SK-N-SH (cell line): ENCODE data around the gene IGF1R. TPM values are rescaled to one million over a fixed set of nuclear protein-coding genes. Genes with fewer than 3 reads are reported as not detected.

Experiments
- CTCF ChIA-PET: fragments of 300-600, 350-600 bp; formaldehyde crosslinking; extraction: SDS; loops from one replicate; lab custom pipeline; 2021; lab: Yijun Ruan, JAX
- POLR2A ChIA-PET: fragments of 350-600 bp; sonication (Branson Sonifier 250); formaldehyde crosslinking; extraction: SDS; loops from one replicate; lab custom pipeline; 2020; ENCODE audit warnings: antibody characterized with exemption, inconsistent platforms; lab: Yijun Ruan, JAX
- DNase-seq: peaks from one replicate; pipeline ENCODE4 v3.0.0; 2012
- H2AFZ ChIP-seq: fragments of 200-600 bp; sonication (generic); 2 replicates; pipeline ENCODE4 v1.8.1; 2016; ENCODE audit warnings: antibody characterized with exemption, mild to moderate bottlenecking, low read depth
- H3F3A ChIP-seq: fragments of 200-600 bp; sonication (generic); replicated peaks from 2 replicates; pipeline ENCODE3; 2016; ENCODE audit warnings: antibody characterized with exemption, mild to moderate bottlenecking; ENCODE audit not compliant: insufficient read depth
- H3K27ac ChIP-seq, 2 experiments: fragments of 200-500 bp in 1 of 2; fragments of 200-600 bp in 1 of 2; sonication (Bioruptor generic) in 1 of 2; sonication (generic), shearing (Covaris generic) in 1 of 2; 2 replicates each; pipeline versions ENCODE4 v1.5.1 to v1.6.1; 2014 to 2016; ENCODE audit warnings: low read depth in 2 of 2, inconsistent platforms in 1 of 2, low read length in 1 of 2, mild to moderate bottlenecking in 1 of 2, mixed read lengths in 1 of 2
- H3K27me3 ChIP-seq: fragments of 200-600 bp; sonication (generic), shearing (Covaris generic); 2 replicates; pipeline ENCODE4 v1.6.1; 2016; ENCODE audit warnings: mixed run types; ENCODE audit not compliant: insufficient read depth
- H3K36me3 ChIP-seq, 2 experiments: fragments of 200-500 bp in 1 of 2; fragments of 200-600 bp in 1 of 2; sonication (Bioruptor generic) in 1 of 2; sonication (generic) in 1 of 2; replicated peaks in 1 of 2; 2 replicates each; pipeline versions ENCODE3 to v1.5.1; 2014 to 2016; ENCODE audit warnings: low read length in 1 of 2, mild to moderate bottlenecking in 1 of 2; ENCODE audit not compliant: insufficient read depth in 2 of 2, control insufficient read depth in 1 of 2
- H3K4me1 ChIP-seq, 2 experiments: fragments of 200-500 bp in 1 of 2; fragments of 200-600 bp in 1 of 2; sonication (Bioruptor generic) in 1 of 2; sonication (generic), shearing (Covaris generic) in 1 of 2; 2 replicates each; pipeline versions ENCODE4 v1.5.1 to v1.6.1; 2014 to 2016; ENCODE audit warnings: low read depth in 1 of 2, low read length in 1 of 2, mixed run types in 1 of 2; ENCODE audit not compliant: insufficient read depth in 2 of 2, control insufficient read depth in 1 of 2
- H3K4me2 ChIP-seq: fragments of 200-600 bp; sonication (generic), shearing (Covaris generic); 2 replicates; pipeline ENCODE4 v1.6.1; 2017; ENCODE audit warnings: mixed run types
- H3K4me3 ChIP-seq, 2 experiments: fragments of 200-500 bp in 1 of 2; fragments of 200-600 bp in 1 of 2; sonication (Bioruptor generic) in 1 of 2; sonication (generic), shearing (Covaris generic) in 1 of 2; 2 replicates each; pipeline versions ENCODE4 v1.5.1 to v1.8.1; 2014 to 2016; ENCODE audit warnings: low read depth in 2 of 2, inconsistent platforms in 1 of 2, low read length in 1 of 2, mild to moderate bottlenecking in 1 of 2, mixed read lengths in 1 of 2, moderate library complexity in 1 of 2
- H3K79me2 ChIP-seq: fragments of 200-600 bp; sonication (generic); 2 replicates; pipeline ENCODE4 v1.8.1; 2017; ENCODE audit warnings: mild to moderate bottlenecking; ENCODE audit not compliant: insufficient read depth
- H3K9ac ChIP-seq: fragments of 200-600 bp; sonication (generic); 2 replicates; pipeline ENCODE4 v1.6.1; 2017; ENCODE audit warnings: mixed run types
- H3K9me2 ChIP-seq: fragments of 200-600 bp; sonication (generic); 2 replicates; pipeline ENCODE4 v1.6.1; 2017; ENCODE audit warnings: mixed run types
- H3K9me3 ChIP-seq: fragments of 200-600 bp; sonication (generic); 2 replicates; pipeline ENCODE4 v1.6.1; 2017; ENCODE audit warnings: mixed run types, mild to moderate bottlenecking, moderate library complexity
- H4K20me1 ChIP-seq: fragments of 200-600 bp; sonication (generic); 2 replicates; pipeline ENCODE4 v1.6.1; 2017; ENCODE audit warnings: mild to moderate bottlenecking, mixed run types; ENCODE audit not compliant: insufficient read depth
- EZH2phosphoT487 ChIP-seq: fragments of 200-600 bp; sonication (generic); IDR thresholded peaks from 2 replicates; pipeline ENCODE4 v1.6.1; 2017; ENCODE audit warnings: low read depth, mixed run types, mild to moderate bottlenecking, antibody characterized with exemption, moderate library complexity, borderline replicate concordance
- FOSL2 ChIP-seq: IDR thresholded peaks from 2 replicates; pipeline ENCODE4 v1.4.0; 2012; ENCODE audit warnings: low read depth, mild to moderate bottlenecking, moderate library complexity, borderline replicate concordance
- FOXJ3 ChIP-seq: sonication (generic); formaldehyde crosslinking; IDR thresholded peaks from 2 replicates; pipeline ENCODE4 v1.5.1; 2020; ENCODE audit warnings: mild to moderate bottlenecking, missing genetic modification reagents
- GATA2 ChIP-seq: sonication (generic); formaldehyde crosslinking; IDR thresholded peaks from 2 replicates; pipeline ENCODE4 v1.5.0; 2020; ENCODE audit warnings: mild to moderate bottlenecking, missing genetic modification reagents
- MEF2A ChIP-seq: IDR thresholded peaks from 2 replicates; pipeline ENCODE4 v1.4.0; 2012; ENCODE audit warnings: low read depth, borderline replicate concordance
- MXI1 ChIP-seq: IDR thresholded peaks from 2 replicates; pipeline ENCODE4 v1.6.1; 2012; ENCODE audit warnings: mild to moderate bottlenecking, low read depth, low read length, improper control_type of control experiment
- NFIC ChIP-seq: IDR thresholded peaks from 2 replicates; pipeline ENCODE4 v1.4.0; 2012; ENCODE audit warnings: borderline replicate concordance
- NRF1 ChIP-seq: IDR thresholded peaks from 2 replicates; pipeline ENCODE4 v1.6.1; 2012; ENCODE audit warnings: low read depth, mild to moderate bottlenecking, low read length
- POLR2AphosphoS5 ChIP-seq: IDR thresholded peaks from 2 replicates; pipeline ENCODE4 v1.6.1; 2012; ENCODE audit warnings: low read depth, low read length
- RCOR1 ChIP-seq: fragments of 150-350 bp; IDR thresholded peaks from 2 replicates; pipeline ENCODE4 v1.6.1; 2017; ENCODE audit warnings: antibody characterized with exemption, low read length
- SIN3A ChIP-seq: IDR thresholded peaks from 2 replicates; pipeline ENCODE4 v1.6.1; 2012; ENCODE audit warnings: low read depth, mild to moderate bottlenecking, low read length, moderate library complexity, borderline replicate concordance
- SMC3 ChIP-seq: IDR thresholded peaks from 2 replicates; pipeline ENCODE4 v1.6.1; 2012; ENCODE audit warnings: low read depth, low read length, improper control_type of control experiment
- TCF12 ChIP-seq: IDR thresholded peaks from 2 replicates; pipeline ENCODE4 v1.4.0; 2012
- TEAD4 ChIP-seq: IDR thresholded peaks from 2 replicates; pipeline ENCODE4 v1.4.0; 2012; ENCODE audit warnings: mild to moderate bottlenecking, borderline replicate concordance; ENCODE audit not compliant: insufficient read depth
- WGBS: methylation state at CpG from one replicate; pipeline ENCODE4 v1.1.6; 2017; ENCODE audit warnings: low lambda C conversion rate; 5-methylcytosine and 5-hydroxymethylcytosine counted together
- polyA plus RNA-seq, 3 experiments: library from polyadenylated mRNA; depleted of rRNA; stranded (reverse); fragments of >200 nt; gene quantifications; 2 replicates each; pipeline ENCODE4 v1.2.3, GENCODE V29; 2012
- TF ChIP-seq, protein P1 (sequence below): fragments of 150-350 bp; IDR thresholded peaks from 2 replicates; pipeline ENCODE4 v1.6.1; 2017; ENCODE audit warnings: antibody characterized with exemption, low read length, low read depth, borderline replicate concordance
- TF ChIP-seq, protein P2 (sequence below): IDR thresholded peaks from 2 replicates; pipeline ENCODE4 v1.4.0; 2012; ENCODE audit warnings: low read depth, borderline replicate concordance

Gene IGF1R
- polyA plus RNA-seq, 1 of the 3 experiments (the other 2 are of a cell fraction): 9.5 TPM

GRCh38 chr15:98660055-98660454, 11.7 kb downstream of the IGF1R start:
- CTCF ChIA-PET: interaction anchor here (0.6 to 5.5 kb wide), 38 partner anchors 8 to 416 kb away, joined by 3 to 51 read pairs (median 4); partner anchors contain the start of gene IGF1R

DNA sequence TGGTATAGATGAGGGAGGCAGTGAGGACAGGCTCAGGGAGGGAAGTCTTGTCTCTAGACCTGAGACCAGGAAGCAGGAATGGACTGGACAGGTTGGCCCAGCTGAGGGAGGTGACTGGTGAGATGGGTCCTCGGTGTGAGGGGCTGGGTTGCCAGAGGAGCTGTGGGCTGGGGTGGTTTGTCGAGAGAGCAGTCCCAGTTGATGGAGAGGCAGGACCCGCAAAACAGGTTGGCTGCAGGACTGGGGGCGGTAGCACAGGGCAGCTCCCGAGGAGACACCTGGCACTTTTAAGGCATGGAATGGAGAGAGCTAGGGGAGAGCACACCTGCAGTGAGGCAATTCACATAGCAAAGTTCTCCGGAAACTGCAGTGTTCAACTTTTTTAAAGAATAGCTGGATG, 14.7 kb downstream of the IGF1R start:
- H3K9ac ChIP-seq: no peak overlapping the region
- no peaks in the 10 kb centered on the region for H3K27me3 ChIP-seq
- DNase-seq: no peak
- no peak overlapping the region for H3K4me3 ChIP-seq
- 94% methylated on average over 6 of the region's 6 CpGs for WGBS
- ChIA-PET CTCF (interaction anchor here (1.0 to 1.2 kb wide), 2 partner anchors 117 to 414 kb away, joined by 3 read pairs; no protein-coding TSS in a partner anchor), POLR2A (interaction anchor here (1.1 kb wide), 1 partner anchor 109 kb away, joined by 3 read pairs; no protein-coding TSS in a partner anchor)
- H2AFZ ChIP-seq: no peak overlapping the region
- H3K36me3 ChIP-seq: no peaks in the 10 kb centered on the region
- H3K4me1 ChIP-seq: peaks cover 3 to 31% of the 10 kb centered on the region in 2 experiments; a peak in 3 of 4 replicates
- no peak overlapping the region for H3K4me2 ChIP-seq
- no peaks in the 10 kb centered on the region for H3K9me3 ChIP-seq
- H4K20me1 ChIP-seq: peaks cover 33% of the 10 kb centered on the region
- H3K9me2 ChIP-seq: no peaks in the 10 kb centered on the region
- no peak for TF ChIP-seq TCF12
- no peak for TF ChIP-seq MXI1
- no peak for TF ChIP-seq POLR2AphosphoS5
- no peak for TF ChIP-seq RCOR1
- no peak for TF ChIP-seq FOXJ3 (CRISPR knock-in tag)
- no peak for TF ChIP-seq TEAD4
- TF ChIP-seq MEF2A: no peak
- no peak overlapping the region for H3K27ac ChIP-seq
- H3F3A ChIP-seq: no peaks in the 10 kb centered on the region
- peaks cover 83% of the 10 kb centered on the region for H3K79me2 ChIP-seq

More at GRCh38 chr15:98660055-98660454, 11.7 kb downstream of the IGF1R start:
- Histone ChIP-seq H4K20me1 (peaks cover 53% of the 10 kb centered on the region), H3K27me3 (no peaks in the 10 kb centered on the region), H2AFZ (no peak overlapping the region), H3K4me1 (peaks cover 0 to 24% of the 10 kb centered on the region in 2 experiments; a peak in 2 of 4 replicates), H3K9ac (no peak overlapping the region), H3K36me3 (no peaks in the 10 kb centered on the region), H3K4me3 (no peak overlapping the region), H3F3A (no peaks in the 10 kb centered on the region), H3K9me2 (no peaks in the 10 kb centered on the region), H3K27ac (no peak overlapping the region), H3K79me2 (peaks cover 86% of the 10 kb centered on the region), H3K4me2 (no peak overlapping the region), H3K9me3 (no peaks in the 10 kb centered on the region)
- WGBS: 76% methylated on average over 3 of the region's 3 CpGs
- POLR2A ChIA-PET: no interaction called here
- no peak for TF ChIP-seq NRF1
- no peak for TF ChIP-seq MXI1
- TF ChIP-seq, protein P1, sequence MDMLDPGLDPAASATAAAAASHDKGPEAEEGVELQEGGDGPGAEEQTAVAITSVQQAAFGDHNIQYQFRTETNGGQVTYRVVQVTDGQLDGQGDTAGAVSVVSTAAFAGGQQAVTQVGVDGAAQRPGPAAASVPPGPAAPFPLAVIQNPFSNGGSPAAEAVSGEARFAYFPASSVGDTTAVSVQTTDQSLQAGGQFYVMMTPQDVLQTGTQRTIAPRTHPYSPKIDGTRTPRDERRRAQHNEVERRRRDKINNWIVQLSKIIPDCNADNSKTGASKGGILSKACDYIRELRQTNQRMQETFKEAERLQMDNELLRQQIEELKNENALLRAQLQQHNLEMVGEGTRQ: no peak
- no peak for TF ChIP-seq EZH2phosphoT487
- TF ChIP-seq, protein P2, sequence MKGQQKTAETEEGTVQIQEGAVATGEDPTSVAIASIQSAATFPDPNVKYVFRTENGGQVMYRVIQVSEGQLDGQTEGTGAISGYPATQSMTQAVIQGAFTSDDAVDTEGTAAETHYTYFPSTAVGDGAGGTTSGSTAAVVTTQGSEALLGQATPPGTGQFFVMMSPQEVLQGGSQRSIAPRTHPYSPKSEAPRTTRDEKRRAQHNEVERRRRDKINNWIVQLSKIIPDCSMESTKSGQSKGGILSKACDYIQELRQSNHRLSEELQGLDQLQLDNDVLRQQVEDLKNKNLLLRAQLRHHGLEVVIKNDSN: no peak
- no peak for TF ChIP-seq SMC3
- TF ChIP-seq GATA2 (CRISPR knock-in tag): no peak
- no peak for TF ChIP-seq SIN3A
- TF ChIP-seq NFIC: no peak
- no peak for TF ChIP-seq FOSL2
- no peak for TF ChIP-seq RCOR1
- DNase-seq: no peak
